ENCODE data around the gene AAK1.
A peak's percentile ranks its signal among the peaks of the same experiment; 100 is the strongest.
"Not testable (repeated sequence)": the region's sequence is repeated elsewhere in the genome, so short reads cannot be mapped to it uniquely, and the experiment has no call there.

Gene AAK1

DNA sequence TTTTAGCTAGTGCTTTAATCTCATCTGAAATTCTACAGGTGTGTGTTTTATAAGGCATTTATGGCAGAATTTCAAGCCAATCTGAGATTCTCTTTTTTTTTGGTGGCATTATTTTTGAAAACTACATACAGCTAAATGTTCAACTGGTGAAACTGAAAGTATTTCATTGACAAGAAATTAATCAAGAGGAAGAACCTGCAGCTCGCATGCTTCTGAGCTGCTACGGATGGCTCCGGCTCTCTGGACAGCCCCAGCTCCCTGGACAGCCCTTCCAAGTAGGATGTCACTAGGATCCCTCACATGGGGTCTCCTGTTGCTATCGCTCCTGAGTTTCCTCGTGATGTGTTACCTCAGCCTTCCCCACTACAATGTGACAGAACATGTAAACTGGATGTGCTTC, 46.4 kb downstream of the AAK1 start:
- no peak for DNase-seq

DNA sequence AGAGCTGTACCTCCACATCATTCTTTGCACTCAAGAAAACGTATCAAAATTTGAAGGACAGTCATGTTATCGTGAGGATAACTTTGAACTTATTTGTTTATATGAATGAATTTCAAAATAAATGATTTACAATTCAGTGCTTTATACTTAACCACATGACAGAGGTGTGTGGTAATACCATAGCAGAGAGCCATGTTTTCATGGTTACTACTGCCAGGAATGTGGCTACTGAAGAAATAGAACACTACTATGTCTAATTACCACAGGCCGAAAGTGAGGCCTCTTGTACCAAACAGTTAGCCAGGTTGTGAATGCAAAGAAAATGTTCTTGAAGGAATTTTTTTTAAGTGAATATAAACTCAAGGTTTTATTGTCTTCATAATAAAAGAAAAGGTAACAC, 49.2 kb downstream of the AAK1 start:
- DNase-seq = no peak

- no peak for DNase-seq
These were observed 51.0 kb downstream of the AAK1 start for GRCh38 chr2:69592511-69592910.

DNA sequence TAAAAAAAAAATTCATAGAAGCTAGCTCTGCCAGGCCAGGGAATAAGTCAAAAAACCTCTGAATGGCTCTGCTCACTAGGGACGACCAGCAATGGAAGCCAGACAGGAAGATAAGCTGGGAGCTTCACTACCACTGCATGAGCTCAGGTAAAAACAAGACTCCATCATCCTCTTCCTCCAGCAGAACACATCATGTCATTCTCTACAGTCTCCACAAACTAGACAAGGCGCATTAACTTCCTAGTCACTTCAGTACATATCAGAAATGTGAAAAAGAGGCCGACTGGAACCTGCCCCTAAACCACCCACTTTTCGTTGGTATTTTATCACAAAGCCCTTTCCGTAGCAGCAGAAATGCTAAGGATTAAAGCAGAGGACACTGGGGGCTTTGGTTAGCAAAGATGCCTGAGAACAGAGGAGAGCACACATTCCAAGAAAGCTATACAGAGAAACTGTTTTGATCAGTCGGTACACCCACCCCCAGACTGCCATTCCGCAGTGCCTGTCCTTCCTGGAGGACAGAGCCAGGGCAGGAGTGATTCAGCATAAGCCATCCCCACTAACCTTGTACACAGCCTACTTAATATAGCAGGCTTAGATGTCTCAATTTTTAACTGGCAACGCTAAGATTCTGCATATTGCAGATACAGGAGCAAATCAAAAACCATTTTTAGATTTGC, 53.4 kb downstream of the AAK1 start:
- DNase-seq = no peak

DNA sequence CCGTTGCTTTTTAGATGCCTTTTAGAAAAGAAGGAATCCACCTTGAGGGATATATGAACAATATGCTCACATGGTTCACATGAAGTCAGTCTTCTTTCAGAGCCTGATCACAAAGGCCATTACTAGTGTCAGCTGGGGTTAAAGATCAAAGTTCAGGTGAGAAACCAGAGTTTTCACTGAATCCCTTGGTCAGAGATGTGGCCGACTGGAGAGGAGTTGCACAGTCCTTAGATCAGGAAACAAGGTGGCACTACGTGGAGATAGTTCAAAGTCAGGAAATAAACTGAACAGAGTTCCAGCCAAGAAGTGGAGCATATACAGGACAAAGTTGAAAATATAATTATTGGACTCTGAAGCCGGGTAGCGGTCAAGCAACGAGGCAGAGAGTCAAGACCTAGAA, 54.6 kb downstream of the AAK1 start:
- DNase-seq = no peak

- DNase-seq = no peak
These were observed 55.1 kb downstream of the AAK1 start for GRCh38 chr2:69588403-69588802.

DNA sequence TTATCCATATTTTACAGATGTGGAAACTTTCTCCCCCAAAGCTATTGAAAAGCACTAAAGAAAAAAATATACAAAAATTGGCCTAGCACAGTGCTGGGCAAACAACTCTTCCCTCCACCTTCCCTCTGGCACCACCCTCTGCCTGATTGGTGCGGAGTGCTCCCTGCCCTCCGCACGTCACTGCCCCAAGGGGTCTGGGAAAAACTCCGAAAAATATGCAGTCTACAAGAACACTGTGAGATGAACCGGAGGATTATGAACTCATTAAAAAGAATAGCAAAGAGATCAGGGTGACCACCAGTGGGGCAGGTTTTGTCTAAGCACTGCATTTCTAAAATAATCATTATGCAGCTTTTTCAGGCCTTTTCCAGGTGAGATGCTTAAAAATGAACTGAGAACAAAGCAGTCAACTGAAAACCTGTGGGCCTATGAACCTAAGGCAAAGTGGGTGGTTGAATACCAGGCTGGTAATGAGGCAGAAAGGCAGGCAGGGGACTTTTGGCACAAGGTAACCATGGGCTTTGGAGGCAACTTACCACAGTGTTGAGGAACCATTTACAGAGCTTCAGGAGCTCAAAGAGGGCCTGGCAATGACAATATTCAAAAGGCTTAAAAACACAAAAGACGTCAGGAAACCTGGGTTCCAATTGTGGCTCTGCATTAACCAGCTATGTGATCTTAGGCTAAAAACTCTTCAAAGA, 57.5 kb downstream of the AAK1 start:
- no peak for DNase-seq

GRCh38 chr2:69584127-69584889, 59.2 kb downstream of the AAK1 start:
- peak in 1 of 2 donors; percentile 57 for DNase-seq

DNA sequence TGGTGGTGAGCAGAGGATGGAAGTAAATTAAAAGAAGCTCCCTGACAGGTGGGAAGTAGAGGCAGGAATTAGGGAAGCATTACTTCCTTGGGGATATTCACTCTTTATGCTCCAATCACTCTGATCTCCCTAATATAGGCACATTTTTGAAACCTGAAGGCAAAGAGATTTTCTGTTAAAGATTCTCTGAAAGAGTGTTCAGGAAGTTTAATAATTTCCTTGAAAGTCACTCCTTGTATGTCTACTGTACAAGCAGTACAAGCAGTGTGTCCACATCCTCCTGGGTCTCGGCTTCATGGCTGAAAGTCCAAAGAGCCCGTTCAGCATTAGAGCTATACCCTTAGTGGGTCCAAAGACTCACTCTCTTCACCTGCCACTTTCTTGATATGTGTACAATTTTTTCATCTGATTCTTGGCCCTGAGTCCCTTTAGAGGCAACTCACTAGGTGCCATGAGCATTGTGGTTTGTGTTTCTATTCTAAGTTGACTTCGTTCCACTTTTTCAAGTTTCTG, 60.2 kb downstream of the AAK1 start:
- DNase-seq = no peak

DNA sequence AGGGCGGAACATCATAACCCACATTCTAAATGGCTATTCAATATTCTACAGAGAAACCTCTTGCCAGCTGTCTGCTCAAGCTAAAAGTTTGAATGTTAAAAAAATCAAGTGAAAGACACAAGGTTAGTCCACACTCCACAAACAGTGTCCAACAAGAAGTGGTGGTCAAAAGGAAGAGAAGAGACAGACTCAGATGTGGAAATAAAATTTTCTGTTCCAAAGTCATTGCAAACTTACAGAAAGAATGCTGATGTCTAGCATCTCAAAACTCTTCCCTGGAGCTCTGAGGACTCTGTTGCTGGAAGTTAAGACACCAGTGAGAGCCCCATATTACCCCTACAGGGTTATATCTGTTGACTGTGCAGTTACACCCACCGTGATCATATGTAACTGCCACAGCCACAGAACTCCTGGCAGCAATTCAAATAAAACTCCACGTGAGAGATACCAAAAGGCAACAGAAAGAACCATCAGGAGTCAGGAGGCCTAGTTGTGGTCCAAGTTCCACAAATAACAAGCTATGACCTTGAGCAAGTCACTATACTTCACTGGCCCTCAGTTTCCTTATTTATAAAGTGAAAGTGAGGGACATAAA, 60.9 kb downstream of the AAK1 start:
- DNase-seq = peak in 1 of 2 donors; percentile 52

GRCh38 chr2:69581774-69582581, 61.6 kb downstream of the AAK1 start:
- DNase-seq = peak; percentile 54 to 66

DNA sequence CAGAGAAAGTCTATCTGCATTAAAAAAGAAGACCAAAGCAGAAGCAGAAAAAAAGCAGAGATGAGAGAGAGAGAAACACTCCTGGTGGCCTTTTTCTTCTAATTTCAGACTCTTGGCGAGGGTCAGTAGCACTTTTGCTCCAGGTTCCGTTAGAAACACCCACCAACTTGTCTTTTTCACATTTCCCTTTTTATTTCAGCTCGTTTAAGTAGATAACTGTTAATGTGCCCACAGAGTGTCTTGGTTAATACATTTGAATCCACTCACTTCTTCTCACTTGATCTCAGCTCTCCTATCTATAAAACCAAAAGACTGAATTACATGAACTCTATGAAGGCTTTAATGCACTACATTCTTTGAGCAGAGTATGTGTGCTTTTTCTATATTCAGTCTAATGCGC, 63.1 kb downstream of the AAK1 start:
- no peak for DNase-seq

DNA sequence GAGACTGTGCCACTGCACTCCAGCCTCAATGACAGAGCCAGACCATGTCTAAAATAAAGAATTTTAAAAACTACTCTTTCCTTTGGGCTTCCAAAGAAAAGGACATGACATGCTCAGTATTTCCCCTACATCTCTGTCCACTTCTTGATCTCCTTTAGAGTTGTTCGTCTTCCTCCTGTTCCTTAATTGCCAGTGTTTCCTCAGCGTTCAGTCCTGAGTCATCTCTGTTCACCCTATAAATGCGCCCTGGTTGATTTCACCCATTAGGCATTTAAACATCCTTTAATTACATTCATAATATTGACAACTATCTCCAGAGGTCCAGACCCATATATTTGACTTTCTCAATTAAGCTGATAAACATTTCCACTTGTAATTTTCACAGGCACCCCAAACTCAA, 64.0 kb downstream of the AAK1 start:
- DNase-seq = peak in 1 of 2 donors; percentile 49

- no peak for DNase-seq
These were observed 65.4 kb downstream of the AAK1 start for GRCh38 chr2:69578198-69578540.

- no peak for DNase-seq
These were observed 65.9 kb downstream of the AAK1 start for GRCh38 chr2:69577467-69578197.

- DNase-seq = peak; percentile 51 to 70
These were observed 66.7 kb downstream of the AAK1 start for GRCh38 chr2:69576880-69577279.

DNA sequence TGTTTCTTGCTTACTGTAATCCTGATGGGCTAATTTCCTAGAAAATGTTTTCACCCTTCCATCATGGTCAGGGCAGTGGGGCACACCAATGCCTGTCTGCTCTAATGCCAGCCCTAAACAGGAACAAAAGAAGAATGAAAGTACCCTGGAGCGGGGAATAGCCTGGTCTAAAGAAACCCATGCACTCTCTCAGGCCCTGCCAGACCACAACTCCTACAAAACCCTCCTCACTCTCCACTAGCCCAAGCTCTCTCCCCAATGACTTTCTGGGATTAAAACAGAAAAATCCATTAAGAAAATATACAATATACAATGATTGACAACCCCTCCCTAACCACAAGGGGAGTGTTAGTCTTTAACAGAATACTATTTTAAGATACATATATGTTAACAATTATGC, 67.6 kb downstream of the AAK1 start:
- DNase-seq = no peak

- not testable (repeated sequence) for DNase-seq
These were observed 68.2 kb downstream of the AAK1 start for GRCh38 chr2:69575371-69575770.

DNA sequence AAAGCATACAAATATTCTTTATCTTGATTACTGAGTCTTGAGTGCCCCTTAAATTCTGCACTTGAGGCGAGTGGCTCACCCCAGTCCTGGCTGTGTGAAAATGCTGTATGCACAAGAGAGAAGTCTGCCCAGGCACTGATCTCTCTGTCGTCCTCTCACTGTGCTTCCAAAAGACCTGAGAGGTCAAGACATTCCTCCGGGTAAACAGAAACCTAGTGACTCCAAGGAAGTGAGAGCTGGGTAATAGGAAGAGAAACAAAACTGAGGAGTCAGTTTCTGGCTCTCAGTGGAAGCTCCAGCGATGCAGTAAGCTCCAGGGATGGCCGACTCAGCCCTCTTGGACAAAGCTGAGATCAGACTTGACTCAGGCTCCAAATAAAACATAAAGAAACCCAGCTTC, 70.9 kb downstream of the AAK1 start:
- DNase-seq = peak in 1 of 2 donors; percentile 53

- no peak for DNase-seq
These were observed 72.3 kb downstream of the AAK1 start for GRCh38 chr2:69571189-69571588.

DNA sequence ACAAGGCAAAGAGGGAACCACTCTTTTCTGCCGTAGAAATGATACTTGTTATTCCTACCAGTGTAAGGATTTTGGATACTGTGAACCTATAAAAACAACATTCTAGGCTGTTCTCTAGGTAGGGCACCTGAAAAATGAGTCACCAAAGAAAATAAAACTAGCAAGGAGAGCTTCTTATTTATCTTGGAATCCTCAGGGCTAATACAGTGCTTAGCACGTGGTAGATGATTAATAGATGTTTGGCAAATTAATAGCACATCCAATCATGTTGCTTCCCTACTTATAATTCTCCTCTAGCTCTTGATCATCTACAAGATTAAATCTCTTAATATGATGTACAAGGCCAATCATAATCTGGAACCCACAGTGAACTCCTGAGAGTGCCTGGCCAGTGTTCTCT, 73.1 kb downstream of the AAK1 start:
- no peak for DNase-seq

DNA sequence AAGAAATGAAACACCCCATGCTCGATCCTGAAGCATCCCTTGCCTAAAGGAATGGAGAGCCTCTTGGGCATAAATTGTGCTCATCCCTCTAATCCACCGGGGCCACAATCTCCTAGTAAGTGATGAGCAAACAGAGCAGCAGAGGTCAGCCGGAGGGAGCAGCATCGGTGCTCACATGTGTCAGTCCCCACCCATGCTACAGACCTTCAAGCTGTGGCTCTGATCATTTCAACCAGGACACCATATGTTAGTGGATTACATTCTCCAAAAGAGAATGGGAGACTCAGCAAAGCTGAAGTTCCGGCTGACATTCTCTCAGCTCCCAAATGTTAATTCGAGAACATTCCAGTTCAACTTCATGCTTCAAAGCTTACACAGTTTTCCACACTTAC, 75.6 kb downstream of the AAK1 start:
- DNase-seq = no peak

All from inflammatory macrophage treated with lipopolysaccharide for 1 hour (primary cell).